Choroid plexus epithelial cell (primary cell): ENCODE results near the gene SGCE.

Experiments used
- DNase-seq: peaks from one replicate; pipeline ENCODE4 v3.0.0-alpha.2; 2010; ENCODE audit warnings: low read depth
- H3K4me3 ChIP-seq: 2 replicates; pipeline ENCODE4 v1.5.1; 2011; ENCODE audit warnings: low read depth, mild to moderate bottlenecking, control low read depth, low read length, moderate library complexity
- TF ChIP-seq, protein P1 (sequence below): conservative IDR thresholded peaks from 2 replicates; pipeline ENCODE4 v1.5.1; 2011; ENCODE audit warnings: low read depth, mild to moderate bottlenecking, control low read depth, inconsistent platforms, low read length, moderate library complexity

Gene SGCE

DNA sequence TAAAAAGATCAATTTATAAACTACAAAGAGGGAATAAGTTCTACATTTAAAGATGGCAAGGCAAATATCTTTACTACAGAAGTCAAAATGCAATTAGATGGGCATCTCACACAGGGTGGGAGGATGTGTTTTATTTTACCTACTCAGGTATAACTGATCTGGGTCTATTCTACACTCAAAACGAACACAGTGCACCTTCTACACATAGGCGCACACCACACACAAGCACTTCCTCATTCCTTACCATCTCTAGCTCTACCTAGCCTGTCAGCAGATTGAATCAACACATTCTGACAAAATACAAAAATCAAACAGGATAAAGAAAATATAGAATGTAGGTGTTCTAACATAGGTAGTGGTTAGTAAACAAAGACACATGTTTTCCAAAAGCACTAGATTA is 64.8 kb downstream of the SGCE start:
- no peak for DNase-seq
- TF ChIP-seq, protein P1, sequence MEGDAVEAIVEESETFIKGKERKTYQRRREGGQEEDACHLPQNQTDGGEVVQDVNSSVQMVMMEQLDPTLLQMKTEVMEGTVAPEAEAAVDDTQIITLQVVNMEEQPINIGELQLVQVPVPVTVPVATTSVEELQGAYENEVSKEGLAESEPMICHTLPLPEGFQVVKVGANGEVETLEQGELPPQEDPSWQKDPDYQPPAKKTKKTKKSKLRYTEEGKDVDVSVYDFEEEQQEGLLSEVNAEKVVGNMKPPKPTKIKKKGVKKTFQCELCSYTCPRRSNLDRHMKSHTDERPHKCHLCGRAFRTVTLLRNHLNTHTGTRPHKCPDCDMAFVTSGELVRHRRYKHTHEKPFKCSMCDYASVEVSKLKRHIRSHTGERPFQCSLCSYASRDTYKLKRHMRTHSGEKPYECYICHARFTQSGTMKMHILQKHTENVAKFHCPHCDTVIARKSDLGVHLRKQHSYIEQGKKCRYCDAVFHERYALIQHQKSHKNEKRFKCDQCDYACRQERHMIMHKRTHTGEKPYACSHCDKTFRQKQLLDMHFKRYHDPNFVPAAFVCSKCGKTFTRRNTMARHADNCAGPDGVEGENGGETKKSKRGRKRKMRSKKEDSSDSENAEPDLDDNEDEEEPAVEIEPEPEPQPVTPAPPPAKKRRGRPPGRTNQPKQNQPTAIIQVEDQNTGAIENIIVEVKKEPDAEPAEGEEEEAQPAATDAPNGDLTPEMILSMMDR = no peak
- H3K4me3 ChIP-seq = no peak overlapping the region

DNA sequence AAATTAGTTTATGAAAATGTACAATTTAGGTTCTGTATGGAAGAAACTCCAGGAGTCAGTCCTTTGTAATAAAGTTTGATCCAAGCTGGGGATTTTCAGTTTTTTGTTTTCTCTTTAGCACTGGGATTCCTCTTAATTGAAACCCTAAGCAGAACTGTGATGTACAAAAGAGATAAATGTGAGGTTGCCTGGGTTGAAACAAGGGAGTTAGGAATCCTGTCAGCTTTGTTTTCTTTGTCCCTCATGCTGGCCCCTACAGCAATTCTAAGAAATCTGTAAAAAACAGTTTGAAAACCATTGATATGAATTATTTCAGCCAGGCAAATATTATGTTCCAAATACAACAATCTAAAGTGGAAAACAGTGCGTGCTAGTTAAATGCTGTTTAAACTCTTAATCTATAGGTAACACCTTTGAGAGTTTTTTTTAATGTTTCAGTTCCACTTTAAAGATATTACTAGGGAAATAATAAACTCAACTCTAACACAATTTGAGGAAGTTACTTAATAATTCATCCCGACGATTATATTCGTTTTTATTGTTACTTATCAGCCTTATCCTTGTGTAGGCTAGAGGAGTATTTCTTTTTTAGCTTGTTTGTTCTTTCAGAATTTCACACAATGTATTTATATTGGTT is 65.3 kb downstream of the SGCE start:
- no peak for DNase-seq
- no peak overlapping the region for H3K4me3 ChIP-seq
- TF ChIP-seq, protein P1 = no peak

DNA sequence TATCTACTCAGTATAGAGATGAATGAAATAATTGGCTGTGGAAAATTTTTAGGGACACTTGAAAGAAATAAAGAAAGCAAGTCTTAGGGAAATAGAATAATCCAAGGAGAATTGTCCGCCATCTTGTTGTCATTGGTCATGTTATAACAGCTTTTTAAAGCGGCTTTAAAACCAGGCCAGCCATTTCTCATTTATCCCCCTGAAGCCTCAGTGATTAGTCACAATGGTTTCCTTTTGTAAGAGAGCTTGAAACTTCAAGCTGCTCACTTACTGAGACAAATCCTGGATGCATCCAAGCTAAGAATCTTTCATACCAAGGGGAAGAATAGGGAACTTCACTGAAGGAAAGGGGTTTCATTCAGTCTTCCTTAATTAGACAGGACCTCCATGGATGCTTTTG is 67.9 kb downstream of the SGCE start:
- no peak for DNase-seq
- no peak overlapping the region for H3K4me3 ChIP-seq
- TF ChIP-seq, protein P1 = no peak

DNA sequence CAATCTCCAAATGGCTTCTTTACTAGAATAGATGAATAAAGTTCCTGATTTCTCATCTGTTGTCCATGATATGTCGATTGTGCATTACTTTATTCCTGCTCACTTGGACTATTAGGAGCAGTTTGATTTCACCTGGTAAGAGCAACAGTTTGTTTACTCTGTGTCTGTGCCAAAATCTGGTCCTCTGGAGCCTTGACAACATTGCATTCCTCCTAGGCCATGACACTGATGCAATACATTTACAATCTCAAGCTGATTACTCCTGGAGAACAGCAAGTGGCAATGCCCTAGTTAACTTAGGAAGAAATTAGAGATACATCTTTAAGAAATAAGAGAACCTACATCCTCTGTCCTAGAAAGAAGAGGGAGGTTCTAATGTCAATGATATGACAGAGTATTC is 71.8 kb downstream of the SGCE start:
- H3K4me3 ChIP-seq = no peak overlapping the region
- TF ChIP-seq, protein P1 = no peak
- DNase-seq = peak; percentile 70

DNA sequence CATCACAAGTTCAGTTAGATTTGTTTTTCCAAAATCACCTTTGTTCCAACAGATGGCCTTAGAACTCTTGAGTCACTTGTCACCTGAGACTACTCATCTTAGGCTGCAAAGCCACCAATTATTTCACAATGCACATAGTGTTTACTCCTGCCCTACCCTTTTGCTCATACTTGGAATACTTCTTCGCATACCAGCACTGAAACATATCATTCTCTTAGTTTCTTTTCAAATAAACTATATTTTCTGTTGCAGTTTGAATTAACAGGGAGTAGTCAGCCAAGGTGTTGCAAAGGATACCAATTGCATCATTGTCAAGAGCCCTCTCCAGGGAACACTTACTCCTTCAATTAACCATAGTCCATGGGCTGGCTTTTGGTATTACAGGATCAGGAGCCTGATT is 75.3 kb downstream of the SGCE start:
- TF ChIP-seq, protein P1 = no peak
- H3K4me3 ChIP-seq = no peak overlapping the region
- DNase-seq = peak; percentile 82

DNA sequence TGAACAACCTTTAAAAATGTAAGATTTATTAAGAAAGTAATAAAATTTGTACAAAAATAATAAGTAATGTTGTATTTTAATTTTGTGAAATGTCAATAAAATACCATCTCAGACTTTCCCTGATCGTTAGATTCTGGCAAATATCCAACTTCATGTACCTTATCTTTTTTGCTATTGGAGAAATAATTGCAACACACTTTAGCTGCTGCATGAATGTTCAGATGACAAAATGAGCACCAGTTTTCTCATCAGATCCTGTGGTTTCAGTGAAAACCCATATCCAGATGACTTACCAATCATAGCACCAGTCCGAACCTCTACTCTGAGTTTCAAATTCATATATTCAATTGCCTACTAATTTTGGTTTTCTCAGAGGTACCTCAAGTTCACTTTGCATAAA is 76.5 kb downstream of the SGCE start:
- DNase-seq = no peak
- TF ChIP-seq, protein P1 = no peak
- H3K4me3 ChIP-seq = no peak overlapping the region

DNA sequence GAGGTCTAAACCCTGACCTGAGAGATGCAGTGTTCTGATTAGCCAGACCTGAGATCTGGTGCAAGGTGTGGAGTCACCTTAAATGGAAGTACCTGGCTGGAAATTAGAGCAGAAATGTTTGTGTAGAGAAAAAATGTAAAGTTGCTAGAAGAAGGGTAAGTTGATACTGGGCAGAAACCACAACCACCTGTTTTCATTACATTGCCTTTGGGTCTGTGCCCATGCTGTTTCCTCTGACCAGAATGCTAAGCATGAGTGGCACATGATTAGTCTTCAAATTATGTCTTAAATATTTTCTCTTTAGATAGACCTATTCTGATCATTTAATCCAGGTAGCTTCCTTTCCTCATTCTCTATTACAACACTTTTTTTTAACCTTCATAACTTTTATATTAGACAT is 77.3 kb downstream of the SGCE start:
- DNase-seq = peak; percentile 15
- no peak overlapping the region for H3K4me3 ChIP-seq
- TF ChIP-seq, protein P1 = no peak
